HG03521 (cell line): ENCODE data around the gene TUBA8.
"Not testable (repeated sequence)": the region's sequence is repeated elsewhere in the genome, so short reads cannot be mapped to it uniquely, and the experiment has no call there.

Source experiments
- ATAC-seq: cut with Tn5 transposase; IDR thresholded peaks from one replicate; pipeline ENCODE4 v1.9.1; 2021; ENCODE audit warnings: mild to moderate bottlenecking, moderate library complexity; ENCODE audit not compliant: unreplicated experiment

The TUBA8 gene

GRCh38 chr22:18165356-18165755 lies 54.7 kb downstream of the TUBA8 start:
- ATAC-seq = not testable (repeated sequence)

GRCh38 chr22:18170284-18170683 lies 59.7 kb downstream of the TUBA8 start:
- ATAC-seq = not testable (repeated sequence)

GRCh38 chr22:18172203-18172602 lies 61.6 kb downstream of the TUBA8 start:
- not testable (repeated sequence) for ATAC-seq

GRCh38 chr22:18172776-18173175 lies 62.2 kb downstream of the TUBA8 start:
- ATAC-seq = not testable (repeated sequence)

GRCh38 chr22:18173441-18173840 lies 62.8 kb downstream of the TUBA8 start:
- not testable (repeated sequence) for ATAC-seq
